IPS-NIHi7 (cell line): ENCODE data around the gene RNGTT.
"Not testable (repeated sequence)": the region's sequence is repeated elsewhere in the genome, so short reads cannot be mapped to it uniquely, and the experiment has no call there.

Source experiments
- DNase-seq: peaks from one replicate; pipeline ENCODE4 v3.0.0; 2012; ENCODE audit warnings: mixed read lengths; ENCODE audit errors: extremely low spot score

RNGTT gene

DNA sequence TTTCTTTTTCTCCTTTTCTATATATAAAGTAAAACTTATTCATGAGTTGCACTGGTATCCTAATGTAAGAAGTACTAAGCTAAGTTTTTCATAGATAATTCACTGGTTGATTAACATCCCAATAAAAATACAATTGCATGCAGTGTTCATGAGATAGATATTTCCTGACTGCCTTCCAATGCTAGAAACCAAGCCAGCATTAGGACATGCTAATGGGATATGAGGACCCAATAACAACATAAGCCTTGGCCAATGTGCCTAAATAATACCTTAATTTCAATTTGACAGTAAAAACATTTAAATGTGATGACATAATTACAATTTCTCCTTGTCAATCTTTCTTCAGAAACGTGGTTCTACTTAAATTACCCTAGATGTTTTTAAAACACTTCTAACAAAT lies 152.7 kb downstream of the RNGTT start:
- no peak for DNase-seq

DNA sequence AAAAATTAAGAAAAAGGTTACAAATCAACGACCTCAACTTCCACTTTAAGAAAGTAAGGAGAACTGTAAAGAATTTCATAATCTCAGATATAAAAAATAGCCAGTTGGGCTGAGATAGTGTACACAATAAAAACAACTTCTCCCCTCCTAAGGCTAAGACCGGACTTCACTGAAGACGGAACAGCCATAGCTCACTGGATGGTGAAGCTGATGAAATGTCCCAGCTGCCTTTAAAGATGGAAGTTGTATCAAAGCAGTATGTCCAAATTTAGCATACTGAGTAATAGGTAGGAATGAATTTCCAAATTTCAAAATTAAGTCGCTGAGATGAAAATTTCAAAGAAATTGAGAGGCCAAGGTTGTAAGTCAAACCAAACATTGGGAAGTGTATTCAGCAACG lies 153.3 kb downstream of the RNGTT start:
- DNase-seq, result no peak

DNA sequence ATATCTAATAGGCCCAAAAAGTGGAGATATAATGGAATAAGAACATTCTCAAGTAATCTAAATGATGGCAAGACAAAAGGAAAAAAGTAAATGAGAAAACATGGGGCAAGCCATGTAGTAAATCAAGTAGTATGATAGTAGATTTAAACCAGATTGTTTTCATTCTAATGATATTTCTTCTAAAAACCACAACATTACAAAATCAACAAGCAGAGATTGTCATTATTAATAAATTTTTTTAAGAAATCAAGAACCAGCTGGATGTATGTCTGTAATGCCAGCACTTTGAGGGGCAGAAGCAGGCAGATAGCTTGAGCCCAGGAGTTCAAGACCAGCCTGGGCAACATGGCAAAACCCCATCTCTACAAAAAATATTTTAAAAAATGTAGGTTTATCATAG lies 155.0 kb downstream of the RNGTT start:
- DNase-seq, result no peak

DNA sequence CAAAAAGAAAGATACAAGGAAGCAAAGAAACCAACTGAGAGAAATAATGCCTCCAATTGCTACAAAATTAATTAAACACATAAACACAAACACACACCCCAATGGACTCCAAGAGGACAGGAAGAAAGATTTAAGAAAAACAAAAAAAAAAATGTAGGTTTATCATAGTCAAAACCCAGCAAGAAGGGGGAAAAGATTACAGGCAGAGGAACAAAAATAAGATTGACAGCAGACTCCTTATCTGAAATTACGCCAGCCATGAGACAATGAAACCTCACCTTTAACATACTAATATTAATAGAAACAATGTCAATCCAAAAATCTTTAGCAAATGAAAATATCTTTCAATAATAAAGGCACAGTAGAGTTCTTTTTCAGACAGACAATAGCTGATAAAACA lies 155.8 kb downstream of the RNGTT start:
- DNase-seq, result no peak

DNA sequence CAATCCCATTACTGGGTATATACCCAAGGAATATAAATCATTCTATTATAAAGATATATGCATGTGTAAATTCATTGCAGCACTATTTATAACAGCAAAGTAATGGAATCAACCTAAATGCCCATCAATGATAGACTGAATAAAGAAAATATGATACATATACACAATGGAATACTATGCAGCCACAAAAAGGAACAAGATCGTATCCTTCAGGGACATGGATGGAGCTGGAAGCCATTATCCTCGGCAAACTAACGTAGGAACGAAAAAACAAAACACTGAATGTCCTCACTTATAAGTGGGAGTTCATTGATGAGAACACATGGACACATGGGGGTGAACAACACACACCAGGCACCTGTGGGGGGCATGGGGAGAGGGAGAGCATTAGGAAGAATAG lies 156.7 kb downstream of the RNGTT start:
- no peak for DNase-seq

DNA sequence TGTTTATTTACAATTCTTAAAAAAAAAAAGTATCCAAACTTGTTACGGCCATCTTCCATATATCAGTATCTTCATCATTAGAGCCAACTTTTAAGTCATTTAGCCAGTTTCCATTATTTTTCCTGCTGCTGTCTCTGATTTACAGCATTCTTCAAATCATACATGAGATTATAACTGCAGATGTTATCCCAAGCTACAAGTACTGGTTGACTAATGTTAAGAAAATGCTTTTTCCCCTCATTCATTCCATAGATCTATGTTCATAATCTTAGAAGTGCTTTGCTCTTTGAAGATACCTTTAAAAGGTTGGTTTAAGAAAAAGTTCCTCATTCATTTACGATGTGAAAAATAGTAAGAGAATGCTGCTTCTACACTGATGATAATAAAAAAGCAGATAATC lies 158.7 kb downstream of the RNGTT start:
- no peak for DNase-seq

DNA sequence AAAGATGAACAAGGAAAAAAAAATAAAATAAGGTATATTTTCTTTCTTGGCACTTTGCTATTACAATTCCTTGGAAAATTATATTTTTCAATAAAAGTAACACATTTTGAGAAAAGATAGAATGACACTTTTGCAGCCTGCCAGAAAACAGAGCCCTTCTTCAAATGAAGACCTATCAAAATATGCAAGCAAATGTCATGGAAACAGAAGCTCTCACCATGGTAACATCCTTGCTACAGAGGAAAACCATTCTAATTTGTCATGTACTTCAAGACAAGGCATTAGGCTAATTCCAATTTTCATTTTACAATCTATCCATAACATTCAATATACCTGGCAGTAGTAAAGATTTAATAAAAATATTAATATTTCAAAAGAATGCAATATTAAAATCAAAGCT lies 177.9 kb downstream of the RNGTT start:
- DNase-seq, result no peak

DNA sequence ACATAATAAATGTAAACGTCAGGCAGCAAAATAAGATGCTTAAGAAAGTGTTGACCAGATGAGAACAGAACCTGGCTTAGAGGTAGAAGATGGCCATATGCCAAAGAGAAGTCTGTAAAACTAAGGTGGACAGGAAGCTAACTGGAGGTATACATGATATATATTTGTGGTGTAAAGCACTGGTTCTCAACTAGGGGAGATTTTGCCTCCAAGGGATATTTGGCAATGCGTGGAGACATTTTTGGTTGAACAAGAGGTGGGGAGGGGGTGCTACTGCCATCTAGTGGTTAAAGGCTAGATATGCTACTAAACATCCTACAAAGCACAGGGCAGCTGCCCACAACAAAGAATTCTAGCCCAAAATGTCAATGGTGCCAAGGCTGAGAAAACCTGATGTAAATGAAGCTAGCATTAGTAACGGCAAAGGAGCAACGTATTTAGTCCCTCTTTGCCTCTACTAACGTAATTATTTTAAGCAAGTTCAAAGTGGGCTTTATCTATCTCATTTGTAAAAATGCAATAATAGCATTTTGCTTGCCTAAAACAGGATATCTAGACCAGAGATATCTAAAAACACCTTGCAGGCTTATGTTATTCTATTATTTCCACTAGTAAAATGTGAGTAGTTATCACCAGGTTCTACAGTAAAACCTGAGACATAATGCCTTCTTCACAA lies 182.6 kb downstream of the RNGTT start:
- peak; percentile 59 for DNase-seq

DNA sequence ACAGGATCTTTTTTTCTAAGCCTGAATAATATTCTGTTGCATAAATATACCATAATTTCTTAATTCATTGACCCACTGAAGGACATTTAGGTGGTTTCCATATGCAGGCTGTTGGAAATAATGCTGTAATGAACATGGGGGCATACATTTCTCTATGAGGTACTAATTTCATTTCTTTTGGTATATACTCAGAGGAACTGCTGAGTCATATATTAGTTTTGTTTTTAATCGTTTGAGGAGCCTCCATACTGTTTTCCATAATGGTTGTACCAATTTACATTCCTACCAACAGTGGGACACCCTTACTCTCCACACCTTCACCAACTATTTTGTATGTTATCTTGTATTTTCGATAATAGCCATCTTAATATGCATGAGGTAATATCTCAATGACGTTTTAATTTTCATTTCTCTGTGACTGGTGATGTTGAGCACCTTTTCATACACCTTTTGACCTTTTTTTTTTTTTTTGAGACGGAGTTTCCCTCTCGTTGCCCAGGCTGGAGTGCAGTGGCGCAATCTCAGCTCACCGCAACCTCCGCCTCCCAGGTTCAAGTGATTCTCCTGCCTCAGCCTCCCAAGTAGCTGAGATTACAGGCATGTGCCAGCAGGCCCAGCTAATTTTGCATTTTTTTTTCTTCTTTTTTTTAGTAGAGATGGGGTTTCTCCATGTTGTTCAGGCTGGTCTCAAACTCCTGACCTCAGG lies 187.4 kb downstream of the RNGTT start:
- no peak for DNase-seq

DNA sequence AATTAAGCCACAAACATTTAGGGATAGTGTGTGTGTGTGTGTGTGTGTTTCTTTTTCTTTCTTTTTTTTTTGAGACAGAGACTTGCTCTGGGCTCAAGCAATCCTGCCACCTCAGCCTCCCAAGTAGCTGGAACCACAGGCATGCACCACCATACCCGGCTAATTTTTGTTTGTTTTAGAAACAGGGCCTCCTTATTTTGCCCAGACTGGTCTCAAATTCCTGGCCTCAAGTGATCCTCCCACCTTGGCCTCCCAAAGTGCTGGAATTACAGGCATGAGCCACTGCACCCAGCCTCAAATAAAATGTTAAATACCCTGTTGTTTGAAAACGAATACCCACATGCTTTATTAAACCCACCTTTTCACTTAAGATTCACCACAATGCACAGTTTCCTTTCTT lies 195.3 kb downstream of the RNGTT start:
- not testable (repeated sequence) for DNase-seq

DNA sequence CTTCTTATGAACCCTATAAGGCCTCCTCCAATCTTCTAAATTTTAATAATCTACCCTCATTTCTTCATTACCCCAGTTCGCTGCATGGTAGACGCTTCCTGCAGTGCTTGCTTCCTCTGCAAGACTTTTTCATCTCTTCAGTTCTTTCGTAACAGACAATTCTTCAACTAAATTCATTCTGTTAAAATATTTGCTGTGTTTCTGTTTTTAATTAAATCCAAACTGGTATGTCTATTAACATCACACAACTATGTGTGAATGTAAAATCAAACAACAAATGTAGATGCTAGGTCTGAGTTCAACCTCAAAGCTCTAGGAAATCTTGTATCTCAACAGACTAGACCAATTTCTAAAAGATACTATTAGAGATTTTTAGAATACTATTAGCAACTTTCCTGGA lies 199.3 kb downstream of the RNGTT start:
- DNase-seq, result no peak

DNA sequence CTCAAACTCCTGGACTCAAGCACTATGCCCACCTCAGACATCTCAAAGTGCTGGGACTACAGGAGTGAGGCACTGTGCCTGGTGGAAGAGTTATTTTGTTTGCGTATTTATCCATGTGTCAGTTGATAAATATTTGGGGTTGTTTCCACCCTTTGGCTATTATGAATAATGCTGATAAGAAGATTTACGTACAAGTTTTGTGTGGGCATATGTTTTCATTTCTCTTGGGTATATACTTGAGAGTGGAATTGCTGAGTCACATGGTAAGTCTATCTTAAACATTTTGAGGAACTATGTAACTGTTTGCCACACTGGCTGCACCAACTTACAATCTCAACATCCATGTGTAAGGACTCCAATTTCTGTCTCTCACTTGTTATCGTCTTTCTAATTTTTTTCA lies 200.3 kb downstream of the RNGTT start:
- no peak for DNase-seq

DNA sequence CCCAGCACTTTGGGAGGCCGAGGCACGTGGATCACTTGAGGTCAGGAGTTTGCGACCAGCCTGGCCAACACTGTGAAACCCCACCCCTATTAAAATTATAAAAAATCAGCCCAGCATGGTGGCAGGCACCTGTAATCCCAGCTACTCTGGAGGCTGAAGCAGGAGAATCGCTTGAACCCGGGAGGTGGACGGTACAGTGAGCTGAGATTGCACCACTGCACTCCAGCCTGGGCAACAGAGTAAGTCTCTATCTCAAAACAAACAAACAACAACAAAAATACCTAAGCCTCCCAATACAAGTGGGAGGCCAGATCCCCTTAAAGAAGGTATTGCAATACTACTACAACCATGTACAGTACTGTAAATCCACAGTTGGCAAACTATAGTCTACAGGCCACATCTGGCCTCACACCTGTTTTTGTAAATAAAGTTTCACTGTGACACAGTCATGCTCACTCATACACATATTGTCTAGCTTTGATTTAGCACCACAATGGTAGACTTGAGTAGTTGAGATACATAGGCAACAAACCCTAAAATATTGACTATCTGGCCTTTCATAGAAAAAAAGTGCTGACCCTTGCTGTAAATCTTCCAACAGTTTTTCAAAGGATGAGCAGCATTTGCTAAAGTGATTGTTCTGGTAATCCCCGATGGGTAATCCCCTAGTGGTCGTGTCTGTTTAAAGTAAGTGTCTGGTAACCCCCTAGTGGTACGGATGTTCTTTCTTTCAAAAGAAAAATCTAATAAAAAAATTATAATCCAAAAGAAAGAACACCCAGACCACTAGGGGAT lies 202.0 kb downstream of the RNGTT start:
- DNase-seq, result peak; percentile 15

DNA sequence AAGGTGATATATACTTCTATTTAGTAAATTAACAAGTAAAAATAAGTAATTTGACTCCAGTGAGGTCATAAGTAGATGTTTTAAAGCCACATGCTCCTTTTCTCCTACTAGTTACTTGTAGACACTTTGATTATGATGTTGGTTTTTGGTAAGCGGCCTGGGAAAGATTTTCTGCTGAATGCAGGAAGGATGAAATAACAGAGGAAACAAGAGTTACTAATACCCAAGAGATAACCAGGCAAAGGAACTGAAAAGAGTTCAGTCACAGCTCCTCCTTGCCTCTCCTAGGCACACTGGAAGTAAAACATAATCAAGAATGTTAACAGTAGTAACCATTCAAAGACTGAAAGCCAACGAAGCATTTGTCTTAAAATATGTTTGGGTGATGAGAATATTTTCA lies 203.3 kb downstream of the RNGTT start:
- DNase-seq, result no peak

DNA sequence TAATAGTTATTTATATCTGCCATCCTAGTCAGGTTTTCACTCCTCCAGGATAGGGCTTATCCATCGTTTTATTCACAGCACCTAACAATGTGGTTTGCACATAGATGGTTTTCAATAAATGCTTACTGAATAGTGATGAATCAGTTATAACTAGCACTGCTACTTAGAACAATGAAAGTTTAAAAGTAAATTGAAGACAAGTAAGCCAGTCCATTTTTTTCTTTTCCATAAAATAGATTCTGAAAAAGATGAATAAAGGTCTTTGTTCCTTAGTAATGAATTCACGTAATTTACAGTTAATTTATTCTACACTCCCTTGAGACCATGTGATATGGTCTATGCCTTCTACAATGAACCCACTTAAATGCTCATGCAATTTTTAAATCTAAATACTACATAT lies 212.5 kb downstream of the RNGTT start:
- DNase-seq, result no peak

DNA sequence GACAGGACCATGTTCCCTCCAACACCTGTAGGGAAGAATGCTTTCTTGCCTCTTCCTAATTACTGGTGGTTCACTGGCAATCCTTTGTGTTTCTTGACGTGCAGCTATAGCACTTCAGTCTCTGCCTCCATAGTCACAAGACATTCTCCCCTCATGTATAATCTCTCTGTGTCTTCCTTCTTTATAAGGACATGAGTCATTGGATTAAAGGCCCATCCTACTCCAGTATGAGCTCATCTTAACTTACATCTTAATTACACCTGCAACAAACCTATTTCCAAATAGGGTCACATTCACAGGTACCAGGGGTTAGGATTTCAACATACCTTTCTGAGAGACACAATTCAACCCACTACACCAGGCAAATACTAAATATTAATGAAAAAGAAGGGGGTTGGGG lies 213.6 kb downstream of the RNGTT start:
- no peak for DNase-seq

DNA sequence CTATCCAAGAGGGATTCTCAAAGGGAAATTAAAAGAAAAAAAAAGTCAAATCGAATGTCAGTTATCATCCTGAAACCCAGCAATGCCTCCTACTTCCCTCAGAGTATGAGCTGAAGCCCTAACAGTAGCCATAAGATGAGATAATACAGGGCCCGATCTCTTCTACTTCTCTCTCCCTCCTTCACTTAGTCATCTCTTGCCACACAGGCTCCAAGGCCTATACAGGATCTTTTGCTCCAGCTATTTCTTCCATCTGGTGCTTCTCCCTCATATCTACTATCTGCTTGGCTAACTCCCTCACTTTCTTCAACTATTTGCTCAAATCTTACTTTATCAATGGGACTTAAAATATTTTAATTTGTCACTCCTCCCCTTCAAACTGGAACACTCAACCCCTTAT lies 215.3 kb downstream of the RNGTT start:
- no peak for DNase-seq

DNA sequence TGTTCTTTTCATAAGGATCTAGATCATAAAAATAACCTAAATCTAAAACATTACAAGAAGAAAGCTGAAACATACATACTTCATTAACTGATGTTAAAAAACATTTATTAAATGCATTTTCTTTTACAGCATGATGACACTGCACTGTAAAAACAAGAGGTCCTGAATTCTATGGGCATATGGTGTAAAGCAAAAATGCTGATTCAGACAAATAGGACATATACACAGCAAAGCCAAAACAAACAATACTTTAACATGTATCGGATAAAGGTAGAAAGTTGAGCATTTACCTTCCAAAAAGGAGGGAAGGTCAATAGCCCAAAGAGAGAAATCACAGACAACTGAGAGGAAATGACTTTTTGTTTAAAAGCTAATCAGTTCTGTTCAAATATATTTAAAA lies 221.5 kb downstream of the RNGTT start:
- no peak for DNase-seq

DNA sequence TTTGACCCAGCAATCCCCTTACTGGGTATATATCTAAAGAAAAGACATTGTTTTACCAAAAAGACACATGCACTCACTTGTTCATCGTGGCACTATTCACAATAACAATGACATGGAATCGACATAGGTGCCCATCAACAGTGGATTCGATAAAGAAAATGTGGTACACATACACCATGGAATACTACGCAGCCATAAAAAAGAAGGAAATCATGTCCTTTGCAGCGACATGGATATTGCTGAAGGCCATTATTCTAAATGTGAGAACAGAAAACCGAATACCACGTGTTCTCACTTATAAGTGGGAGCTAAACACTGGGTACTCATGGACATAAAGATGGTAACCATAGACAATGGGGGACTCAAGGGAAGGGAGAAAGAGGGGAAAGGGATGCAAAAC lies 222.3 kb downstream of the RNGTT start:
- no peak for DNase-seq

DNA sequence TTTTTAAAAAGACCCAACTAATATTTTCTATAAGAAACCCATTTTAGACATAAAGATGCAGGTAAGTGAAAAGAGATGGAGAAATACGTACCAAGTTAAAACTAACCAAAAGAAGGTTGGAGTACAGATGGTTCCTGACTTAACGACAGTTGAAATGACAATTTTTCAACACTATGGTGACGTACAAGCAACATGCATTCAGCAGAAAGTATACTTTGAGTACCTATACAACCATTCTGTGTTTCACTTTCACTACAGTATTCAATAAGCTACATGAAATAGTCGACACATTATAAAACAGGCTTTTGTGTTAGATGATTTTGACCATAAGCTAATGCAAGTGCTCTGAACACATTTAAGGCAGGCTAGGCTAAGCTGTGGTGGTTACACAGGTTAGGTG lies 228.9 kb downstream of the RNGTT start:
- no peak for DNase-seq

DNA sequence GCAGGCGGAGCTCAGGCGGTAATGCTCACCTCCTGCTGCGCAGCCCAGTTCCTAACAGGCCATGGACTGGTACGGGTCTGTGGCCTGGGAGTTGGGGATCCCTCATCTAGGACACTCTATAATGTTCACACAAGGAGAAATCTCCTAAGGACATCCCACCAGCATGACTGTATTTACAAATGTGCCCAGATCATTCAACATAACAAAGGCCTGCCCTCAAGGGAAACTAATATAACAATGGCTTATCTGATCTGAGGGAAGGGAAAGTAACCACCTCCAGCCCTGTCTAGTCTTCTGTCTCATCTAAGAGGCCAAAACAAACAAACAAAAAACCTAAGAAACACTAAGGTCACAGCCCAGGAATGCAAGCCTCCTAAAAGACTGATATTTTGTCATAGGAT lies 232.8 kb downstream of the RNGTT start:
- DNase-seq, result peak; percentile 29

DNA sequence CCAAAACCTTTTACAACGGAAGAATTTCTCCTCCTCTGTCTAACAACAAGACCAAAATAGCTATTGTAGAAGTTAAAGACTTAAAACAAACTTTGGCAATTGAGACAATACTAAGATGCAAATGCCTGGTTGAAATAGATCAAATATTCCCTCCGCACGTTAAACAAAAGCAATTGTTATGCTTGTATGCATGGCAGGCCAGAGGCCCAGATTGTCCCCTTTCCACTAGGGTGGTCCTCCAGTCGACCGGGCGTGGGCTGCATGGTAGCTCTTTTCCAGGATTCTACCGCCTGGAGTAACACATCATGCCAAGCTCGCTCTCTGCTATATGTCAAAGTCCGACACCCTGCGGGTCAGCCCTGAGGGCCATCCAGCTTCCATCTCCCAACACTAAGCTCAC lies 234.7 kb downstream of the RNGTT start:
- no peak for DNase-seq

DNA sequence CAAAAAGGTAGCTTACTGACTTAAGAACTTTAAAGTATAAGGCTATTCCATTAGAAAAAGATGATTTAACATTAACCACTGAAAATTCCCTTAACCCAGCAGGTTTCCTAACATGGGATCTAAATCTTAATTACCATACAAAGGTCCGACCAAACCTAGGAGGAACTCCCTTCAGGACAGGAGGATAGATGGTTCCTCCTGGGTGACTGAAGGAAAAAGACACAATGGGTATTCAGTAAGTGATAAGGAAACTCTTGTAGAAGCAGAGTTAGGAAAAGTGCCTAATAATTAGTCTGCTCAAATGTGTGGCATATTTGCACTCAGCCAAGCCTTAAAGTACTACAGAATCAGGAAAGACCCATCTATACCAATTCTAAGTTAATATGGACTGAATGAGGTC lies 237.0 kb downstream of the RNGTT start:
- DNase-seq, result not testable (repeated sequence)
